ENCODE results near the gene DDX46. TPM values are rescaled to one million over a fixed set of nuclear protein-coding genes. Genes with fewer than 3 reads are reported as not detected.

The DDX46 gene
- total RNA-seq, 1 experiment from 2014 or later, result 99.3 TPM

GRCh38 chr5:134833340-134834032, 74.9 kb downstream of the DDX46 start:
- H3K36me3 ChIP-seq (ENCODE audit: control insufficient read depth in 1 of 2, insufficient read depth in 2 of 2, low read length in 2 of 2), result peaks cover 17 to 38% of the 10 kb centered on the region in 2 experiments
- H3K9me3 ChIP-seq (ENCODE audit: control insufficient read depth in 1 of 2, insufficient read depth in 1 of 2, low read depth in 1 of 2, low read length in 2 of 2), result no peaks in the 10 kb centered on the region
- intact Hi-C loops (cut with micrococcal nuclease), result no loop called here
- CTCF ChIA-PET, result no interaction called here
- H3K27me3 ChIP-seq (ENCODE audit: insufficient read depth, low read length), result no peaks in the 10 kb centered on the region
- BruUV-seq (replicated peaks), result no TSS peak
- no peak overlapping the region for H3K27ac ChIP-seq (ENCODE audit: low read depth, low read length)
- POLR2A ChIA-PET, result interaction anchor here (1.3 kb wide), 1 partner anchor 12 kb away, joined by 4 read pairs; the partner anchor contains the start of gene C5orf24
- H3K4me2 ChIP-seq (ENCODE audit: low read length), result no peak overlapping the region
- DNase-seq (ENCODE audit: low read depth, low spot score) (no peak), ATAC-seq (no peak)
- RAD21 ChIA-PET (ENCODE audit: low non-redundant PET in 1 of 2, low total read pairs in 2 of 2, uncharacterized antibody in 2 of 2, unreplicated experiment in 2 of 2), result no interaction called here
- no peak overlapping the region for H3K4me3 ChIP-seq (replicated peaks in 1 of 2; ENCODE audit: low read depth in 1 of 2, low read length in 2 of 2)
- no peak overlapping the region for H3K9ac ChIP-seq (ENCODE audit: low read length)
- no peaks in the 10 kb centered on the region for H3K4me1 ChIP-seq (ENCODE audit: control insufficient read depth in 1 of 2, insufficient read depth in 2 of 2, low read length in 2 of 2)
- H2AFZ ChIP-seq (ENCODE audit: low read depth, low read length, poor library complexity, severe bottlenecking), result no peak overlapping the region
- no peaks in the 10 kb centered on the region for H3K9me2 ChIP-seq (ENCODE audit: insufficient read depth)
- H4K20me1 ChIP-seq (ENCODE audit: insufficient read depth), result peaks cover 3% of the 10 kb centered on the region; the same call in 1 of the 2 replicates
- no peaks in the 10 kb centered on the region; the same call in 1 of the 2 replicates for H3K79me2 ChIP-seq (ENCODE audit: insufficient read depth, low read length)
- no peak for TF ChIP-seq EZH2phosphoT487 (IDR thresholded peaks at IDR 0.05; ENCODE audit: borderline replicate concordance)
- TF ChIP-seq POLR2AphosphoS5 (IDR thresholded peaks at IDR 0.05; ENCODE audit: low read depth, low read length), result no peak
- TF ChIP-seq ZNF274 (IDR thresholded peaks at IDR 0.05; ENCODE audit: low read depth, low read length), result no peak
- TF ChIP-seq ELF1 (IDR thresholded peaks at IDR 0.05; ENCODE audit: borderline replicate concordance, low read depth), result no peak
- TF ChIP-seq RAD21 (IDR thresholded peaks at IDR 0.05; ENCODE audit: low read depth), result no peak

GRCh38 chr5:134835623-134836022, 77.0 kb downstream of the DDX46 start:
- Histone ChIP-seq H3K4me3 (replicated peaks in 1 of 2; ENCODE audit: low read depth in 1 of 2, low read length in 2 of 2) (no peak overlapping the region), H3K4me2 (ENCODE audit: low read length) (no peak overlapping the region), H3K9ac (ENCODE audit: low read length) (no peak overlapping the region), H4K20me1 (ENCODE audit: insufficient read depth) (peaks cover 3% of the 10 kb centered on the region; the same call in 1 of the 2 replicates), H3K4me1 (ENCODE audit: control insufficient read depth in 1 of 2, insufficient read depth in 2 of 2, low read length in 2 of 2) (no peaks in the 10 kb centered on the region), H3K9me3 (ENCODE audit: control insufficient read depth in 1 of 2, insufficient read depth in 1 of 2, low read depth in 1 of 2, low read length in 2 of 2) (no peaks in the 10 kb centered on the region), H3K79me2 (ENCODE audit: insufficient read depth, low read length) (no peaks in the 10 kb centered on the region), H3K27ac (ENCODE audit: low read depth, low read length) (no peak overlapping the region), H3K36me3 (ENCODE audit: control insufficient read depth in 1 of 2, insufficient read depth in 2 of 2, low read length in 2 of 2) (peaks cover 14 to 39% of the 10 kb centered on the region in 2 experiments), H3K9me2 (ENCODE audit: insufficient read depth) (no peaks in the 10 kb centered on the region), H3K27me3 (ENCODE audit: insufficient read depth, low read length) (no peaks in the 10 kb centered on the region), H2AFZ (ENCODE audit: low read depth, low read length, poor library complexity, severe bottlenecking) (no peak overlapping the region)
- ATAC-seq, result no peak
- intact Hi-C loops (cut with micrococcal nuclease), result no loop called here
- no peak for TF ChIP-seq ELF1 (IDR thresholded peaks at IDR 0.05; ENCODE audit: borderline replicate concordance, low read depth)
- TF ChIP-seq SRF (IDR thresholded peaks at IDR 0.05; ENCODE audit: low read depth), result no peak
- no peak for DNase-seq (ENCODE audit: low read depth, low spot score)
- BruUV-seq (replicated peaks), result no TSS peak
- RAD21 ChIA-PET (ENCODE audit: low non-redundant PET in 1 of 2, low total read pairs in 2 of 2, uncharacterized antibody in 2 of 2, unreplicated experiment in 2 of 2), result no interaction called here
- CTCF ChIA-PET, result no interaction called here
- POLR2A ChIA-PET, result no interaction called here

All from HCT116 (cell line).